ENCODE data around the gene ZFC3H1.
"Not testable (repeated sequence)": the region's sequence is repeated elsewhere in the genome, so short reads cannot be mapped to it uniquely, and the experiment has no call there.

Gene ZFC3H1, protein sequence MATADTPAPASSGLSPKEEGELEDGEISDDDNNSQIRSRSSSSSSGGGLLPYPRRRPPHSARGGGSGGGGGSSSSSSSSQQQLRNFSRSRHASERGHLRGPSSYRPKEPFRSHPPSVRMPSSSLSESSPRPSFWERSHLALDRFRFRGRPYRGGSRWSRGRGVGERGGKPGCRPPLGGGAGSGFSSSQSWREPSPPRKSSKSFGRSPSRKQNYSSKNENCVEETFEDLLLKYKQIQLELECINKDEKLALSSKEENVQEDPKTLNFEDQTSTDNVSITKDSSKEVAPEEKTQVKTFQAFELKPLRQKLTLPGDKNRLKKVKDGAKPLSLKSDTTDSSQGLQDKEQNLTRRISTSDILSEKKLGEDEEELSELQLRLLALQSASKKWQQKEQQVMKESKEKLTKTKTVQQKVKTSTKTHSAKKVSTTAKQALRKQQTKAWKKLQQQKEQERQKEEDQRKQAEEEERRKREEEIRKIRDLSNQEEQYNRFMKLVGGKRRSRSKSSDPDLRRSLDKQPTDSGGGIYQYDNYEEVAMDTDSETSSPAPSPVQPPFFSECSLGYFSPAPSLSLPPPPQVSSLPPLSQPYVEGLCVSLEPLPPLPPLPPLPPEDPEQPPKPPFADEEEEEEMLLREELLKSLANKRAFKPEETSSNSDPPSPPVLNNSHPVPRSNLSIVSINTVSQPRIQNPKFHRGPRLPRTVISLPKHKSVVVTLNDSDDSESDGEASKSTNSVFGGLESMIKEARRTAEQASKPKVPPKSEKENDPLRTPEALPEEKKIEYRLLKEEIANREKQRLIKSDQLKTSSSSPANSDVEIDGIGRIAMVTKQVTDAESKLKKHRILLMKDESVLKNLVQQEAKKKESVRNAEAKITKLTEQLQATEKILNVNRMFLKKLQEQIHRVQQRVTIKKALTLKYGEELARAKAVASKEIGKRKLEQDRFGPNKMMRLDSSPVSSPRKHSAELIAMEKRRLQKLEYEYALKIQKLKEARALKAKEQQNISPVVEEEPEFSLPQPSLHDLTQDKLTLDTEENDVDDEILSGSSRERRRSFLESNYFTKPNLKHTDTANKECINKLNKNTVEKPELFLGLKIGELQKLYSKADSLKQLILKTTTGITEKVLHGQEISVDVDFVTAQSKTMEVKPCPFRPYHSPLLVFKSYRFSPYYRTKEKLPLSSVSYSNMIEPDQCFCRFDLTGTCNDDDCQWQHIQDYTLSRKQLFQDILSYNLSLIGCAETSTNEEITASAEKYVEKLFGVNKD (N-terminal part only)

GRCh38 chr12:71663561-71664410, at the start of gene ZFC3H1, which contains the start of gene THAP2:
Gene ZFC3H1, minus strand, starts transcription at chr12:71663848. Its CDS starts 238 bp downstream, at chr12:71663610.
Gene THAP2, plus strand, starts transcription at chr12:71664301. Its CDS starts 209 bp downstream, at chr12:71664510.
- DNase-seq (ENCODE audit: low read depth, low spot score) = peak; percentile 97
- Histone ChIP-seq H3K27ac (peak within 1 kb of the TSS; percentile 96), H3K9me3 (ENCODE audit: low read depth, low read length) (no peaks in the 10 kb centered on the region), H3K9ac (ENCODE audit: insufficient read length) (peak within 1 kb of the TSS; percentile 95), H3K4me3 (peak within 1 kb of the TSS; percentile 93), H3K36me3 (ENCODE audit: insufficient read depth, low read length) (peaks cover 21% of the 10 kb centered on the region)
- TF ChIP-seq FOXP2 (optimal IDR thresholded peaks at IDR 0.05; ENCODE audit: control extremely low read depth, extremely low read length, insufficient read depth) (peak; percentile 31), POLR2AphosphoS5 (IDR thresholded peaks at IDR 0.05; ENCODE audit: borderline replicate concordance, low read depth, low read length) (peak; percentile 91), EZH2 (IDR thresholded peaks at IDR 0.05) (no peak)

- Histone ChIP-seq H3K27ac (no peak overlapping the region), H3K9me3 (ENCODE audit: low read depth, low read length) (peaks cover 3% of the 10 kb centered on the region; the same call in 1 of the 2 replicates), H3K36me3 (ENCODE audit: insufficient read depth, low read length) (0 out of 2 replicates have a peak, but pooled peaks cover 3% of the 10 kb centered on the region), H3K4me3 (no peak overlapping the region), H3K9ac (ENCODE audit: insufficient read length) (no peak overlapping the region)
- DNase-seq (ENCODE audit: low read depth, low spot score) = no peak
- TF ChIP-seq POLR2AphosphoS5 (IDR thresholded peaks at IDR 0.05; ENCODE audit: borderline replicate concordance, low read depth, low read length) (no peak), EZH2 (IDR thresholded peaks at IDR 0.05) (no peak), FOXP2 (optimal IDR thresholded peaks at IDR 0.05; ENCODE audit: control extremely low read depth, extremely low read length, insufficient read depth) (no peak)
Measured at GRCh38 chr12:71710276-71711125, 46.9 kb upstream of the ZFC3H1 start.

- H3K9ac ChIP-seq (ENCODE audit: insufficient read length) = no peak overlapping the region
- TF ChIP-seq FOXP2 (optimal IDR thresholded peaks at IDR 0.05; ENCODE audit: control extremely low read depth, extremely low read length, insufficient read depth) (no peak), EZH2 (IDR thresholded peaks at IDR 0.05) (no peak), POLR2AphosphoS5 (IDR thresholded peaks at IDR 0.05; ENCODE audit: borderline replicate concordance, low read depth, low read length) (no peak)
- peaks cover 3% of the 10 kb centered on the region; the same call in 1 of the 2 replicates for H3K36me3 ChIP-seq (ENCODE audit: insufficient read depth, low read length)
- peaks cover 3% of the 10 kb centered on the region; the same call in 1 of the 2 replicates for H3K9me3 ChIP-seq (ENCODE audit: low read depth, low read length)
- H3K27ac ChIP-seq = no peak overlapping the region
- no peak overlapping the region for H3K4me3 ChIP-seq
- no peak for DNase-seq (ENCODE audit: low read depth, low spot score)
Measured at GRCh38 chr12:71708658-71709057, 45.0 kb upstream of the ZFC3H1 start.

DNA sequence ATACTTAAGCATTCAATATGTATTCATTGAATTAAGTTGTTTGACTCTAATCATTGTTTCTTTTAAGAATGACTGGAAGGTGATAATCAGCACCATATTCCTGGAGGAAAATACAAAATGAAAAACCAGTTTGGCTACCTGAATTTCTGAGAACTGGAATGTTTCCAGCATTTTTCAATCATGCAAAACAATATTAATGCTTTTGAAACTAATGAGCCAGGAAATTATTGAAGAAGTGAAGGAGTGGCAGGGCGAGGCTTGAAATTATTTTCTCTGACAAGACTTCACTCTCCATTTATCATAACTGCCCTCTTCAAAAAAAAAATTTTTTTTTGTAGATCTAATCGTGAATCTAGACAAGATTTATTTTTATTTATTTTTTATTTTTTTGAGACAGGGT, 41.3 kb upstream of the ZFC3H1 start:
- Histone ChIP-seq H3K9ac (ENCODE audit: insufficient read length) (no peak overlapping the region), H3K9me3 (ENCODE audit: low read depth, low read length) (no peaks in the 10 kb centered on the region), H3K36me3 (ENCODE audit: insufficient read depth, low read length) (peaks cover 14% of the 10 kb centered on the region), H3K27ac (no peak overlapping the region), H3K4me3 (no peak overlapping the region)
- TF ChIP-seq POLR2AphosphoS5 (IDR thresholded peaks at IDR 0.05; ENCODE audit: borderline replicate concordance, low read depth, low read length) (no peak), FOXP2 (optimal IDR thresholded peaks at IDR 0.05; ENCODE audit: control extremely low read depth, extremely low read length, insufficient read depth) (no peak), EZH2 (IDR thresholded peaks at IDR 0.05) (no peak)
- no peak for DNase-seq (ENCODE audit: low read depth, low spot score)

- no peak overlapping the region for H3K4me3 ChIP-seq
- no peak overlapping the region for H3K9ac ChIP-seq (ENCODE audit: insufficient read length)
- TF ChIP-seq EZH2 (IDR thresholded peaks at IDR 0.05) = no peak
- no peak for TF ChIP-seq FOXP2 (optimal IDR thresholded peaks at IDR 0.05; ENCODE audit: control extremely low read depth, extremely low read length, insufficient read depth)
- no peak for TF ChIP-seq POLR2AphosphoS5 (IDR thresholded peaks at IDR 0.05; ENCODE audit: borderline replicate concordance, low read depth, low read length)
- DNase-seq (ENCODE audit: low read depth, low spot score) = no peak
- H3K27ac ChIP-seq = no peak overlapping the region
- H3K36me3 ChIP-seq (ENCODE audit: insufficient read depth, low read length) = peaks cover 31% of the 10 kb centered on the region
- no peaks in the 10 kb centered on the region for H3K9me3 ChIP-seq (ENCODE audit: low read depth, low read length)
Measured at GRCh38 chr12:71703206-71703605, 39.6 kb upstream of the ZFC3H1 start.

DNA sequence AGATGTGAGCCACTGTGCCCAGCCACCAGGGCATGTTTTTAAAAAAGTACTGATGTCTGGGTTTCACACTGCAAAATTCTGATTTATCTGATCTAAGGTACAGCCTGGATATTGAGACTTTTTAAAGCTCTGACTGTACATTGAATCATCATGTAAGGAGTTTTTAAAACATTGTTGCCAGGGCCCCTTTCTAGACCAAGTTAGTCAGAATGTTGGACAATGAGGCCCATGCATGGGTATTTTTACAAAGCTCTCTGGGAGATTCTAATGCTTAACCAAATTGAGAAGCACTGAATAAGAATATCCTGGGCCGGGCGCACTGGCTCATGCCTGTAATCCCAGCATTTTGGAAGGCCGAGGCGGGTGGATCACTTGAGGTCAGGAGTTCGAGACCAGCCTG, 38.9 kb upstream of the ZFC3H1 start:
- no peak for DNase-seq (ENCODE audit: low read depth, low spot score)
- peaks cover 36% of the 10 kb centered on the region for H3K36me3 ChIP-seq (ENCODE audit: insufficient read depth, low read length)
- H3K9me3 ChIP-seq (ENCODE audit: low read depth, low read length) = no peaks in the 10 kb centered on the region
- H3K27ac ChIP-seq = no peak overlapping the region
- no peak overlapping the region for H3K9ac ChIP-seq (ENCODE audit: insufficient read length)
- no peak overlapping the region for H3K4me3 ChIP-seq
- TF ChIP-seq EZH2 (IDR thresholded peaks at IDR 0.05) (no peak), POLR2AphosphoS5 (IDR thresholded peaks at IDR 0.05; ENCODE audit: borderline replicate concordance, low read depth, low read length) (no peak), FOXP2 (optimal IDR thresholded peaks at IDR 0.05; ENCODE audit: control extremely low read depth, extremely low read length, insufficient read depth) (no peak)

DNA sequence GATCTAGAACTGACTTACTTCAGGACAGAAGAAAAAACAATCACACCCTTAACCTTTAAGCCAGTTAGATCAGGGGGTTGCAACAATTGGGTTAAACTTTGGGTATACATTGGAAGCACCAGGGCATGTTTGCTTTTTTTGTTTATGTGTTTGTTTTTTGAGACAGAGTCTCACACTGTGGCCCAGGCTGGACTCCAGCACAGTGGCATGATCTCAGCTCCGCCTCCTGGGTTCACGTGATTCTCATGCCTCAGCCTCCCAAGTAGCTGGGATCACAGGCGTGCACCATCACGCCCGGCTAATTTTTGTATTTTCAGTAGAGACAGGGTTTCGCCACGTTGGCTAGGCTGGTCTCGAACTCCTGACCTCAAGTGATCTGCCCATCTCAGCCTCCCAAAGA, 38.5 kb upstream of the ZFC3H1 start:
- not testable (repeated sequence) for H3K9ac ChIP-seq (ENCODE audit: insufficient read length); H3K27ac ChIP-seq; H3K4me3 ChIP-seq; H3K9me3 ChIP-seq (ENCODE audit: low read depth, low read length); DNase-seq (ENCODE audit: low read depth, low spot score)
- H3K36me3 ChIP-seq (ENCODE audit: insufficient read depth, low read length) = peaks cover 37% of the 10 kb centered on the region
